ENCODE results near the gene MYH9.

The MYH9 gene

DNA sequence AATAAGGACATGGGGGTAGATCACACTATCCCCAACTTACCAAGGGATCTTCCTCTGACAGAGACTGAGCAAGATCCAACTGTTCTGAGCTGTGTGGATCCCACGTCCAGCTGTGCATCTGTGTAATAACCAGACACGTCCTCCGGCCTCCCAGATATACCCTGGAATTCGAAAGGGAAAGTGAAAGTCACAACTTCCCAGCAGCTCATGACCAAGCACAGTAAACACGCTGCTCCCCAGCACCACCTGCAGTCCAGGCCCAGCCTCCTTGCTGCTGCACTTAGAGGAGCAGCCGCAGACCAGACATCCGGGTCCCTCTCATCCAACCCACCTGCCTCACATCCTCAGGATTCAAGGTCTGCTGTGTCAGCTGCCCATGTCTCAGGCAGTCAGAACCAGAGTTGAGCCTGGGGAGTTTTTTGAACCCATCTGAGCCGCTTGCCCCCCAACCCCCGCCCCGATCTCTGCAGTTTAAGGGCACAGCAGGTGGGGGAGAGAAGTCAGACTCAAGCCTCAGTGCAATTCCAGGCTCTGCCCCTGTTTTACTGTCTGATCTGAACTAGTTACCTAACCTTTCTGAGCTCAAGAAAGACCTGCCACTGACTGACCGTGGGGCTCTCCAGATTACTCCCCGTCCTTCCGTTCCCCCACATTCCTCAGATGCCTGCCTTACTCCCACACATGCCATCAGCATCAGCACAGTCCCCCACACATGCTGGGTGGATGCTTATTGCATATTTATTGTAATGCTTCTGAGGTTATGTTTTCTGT is 148.2 kb downstream of the MYH9 start, which contains the start of gene APOL2:
TSS of gene APOL2 (minus strand) at position 127 of the 771 bp plus-strand sequence. CDS start 6,365 bp downstream, outside the sequence.
- peak; percentile 73 for DNase-seq

DNA sequence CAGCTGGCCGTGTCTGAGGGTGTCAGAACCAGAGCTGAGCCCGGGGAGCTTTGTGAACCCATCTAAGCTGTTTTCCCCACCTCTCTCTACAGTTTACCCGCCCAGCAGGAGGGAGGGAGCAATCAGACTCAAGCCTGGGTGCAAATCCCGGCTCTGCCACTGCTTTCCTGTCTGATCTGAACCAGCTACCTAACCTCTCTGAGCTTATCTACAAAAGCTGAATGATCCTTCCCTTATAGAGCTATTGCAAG is 148.7 kb downstream of the MYH9 start:
- DNase-seq: no peak

DNA sequence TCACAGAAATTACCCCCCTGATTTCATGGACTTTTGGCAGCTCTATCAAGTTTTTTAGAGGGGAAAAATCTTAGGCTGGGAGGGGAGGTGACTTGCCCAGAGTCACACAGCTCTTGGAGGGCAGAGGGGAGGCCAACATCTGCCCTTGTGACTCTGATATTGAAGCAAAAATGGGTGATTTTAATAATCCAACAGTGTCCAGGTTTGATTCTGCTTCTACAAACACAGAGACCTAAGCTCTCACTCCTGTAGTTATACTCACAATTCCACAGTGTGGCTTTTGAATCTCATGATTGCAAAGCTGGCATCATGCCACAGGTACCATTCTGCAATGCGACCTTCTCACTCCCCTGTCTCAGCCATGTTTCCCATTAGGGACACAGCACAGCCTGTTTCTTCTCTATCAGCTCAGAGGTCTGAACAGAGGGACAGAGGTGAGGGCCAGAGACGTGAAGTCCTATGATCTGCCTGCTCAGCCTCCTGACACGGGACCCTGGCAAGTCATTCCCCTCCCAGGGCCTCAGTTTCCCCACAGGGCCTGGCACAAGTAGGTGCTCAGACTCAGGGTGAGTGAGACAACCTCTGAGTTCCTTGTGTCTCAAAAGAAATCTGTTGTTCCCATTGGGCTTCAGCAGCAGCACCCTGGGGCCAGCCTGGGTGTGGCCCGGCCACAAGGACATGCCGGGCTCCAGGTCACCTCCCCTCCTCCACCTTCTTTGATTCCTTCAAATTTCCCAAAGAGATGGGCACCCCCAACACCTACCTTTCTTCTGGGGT is 149.2 kb downstream of the MYH9 start:
- DNase-seq: no peak

DNA sequence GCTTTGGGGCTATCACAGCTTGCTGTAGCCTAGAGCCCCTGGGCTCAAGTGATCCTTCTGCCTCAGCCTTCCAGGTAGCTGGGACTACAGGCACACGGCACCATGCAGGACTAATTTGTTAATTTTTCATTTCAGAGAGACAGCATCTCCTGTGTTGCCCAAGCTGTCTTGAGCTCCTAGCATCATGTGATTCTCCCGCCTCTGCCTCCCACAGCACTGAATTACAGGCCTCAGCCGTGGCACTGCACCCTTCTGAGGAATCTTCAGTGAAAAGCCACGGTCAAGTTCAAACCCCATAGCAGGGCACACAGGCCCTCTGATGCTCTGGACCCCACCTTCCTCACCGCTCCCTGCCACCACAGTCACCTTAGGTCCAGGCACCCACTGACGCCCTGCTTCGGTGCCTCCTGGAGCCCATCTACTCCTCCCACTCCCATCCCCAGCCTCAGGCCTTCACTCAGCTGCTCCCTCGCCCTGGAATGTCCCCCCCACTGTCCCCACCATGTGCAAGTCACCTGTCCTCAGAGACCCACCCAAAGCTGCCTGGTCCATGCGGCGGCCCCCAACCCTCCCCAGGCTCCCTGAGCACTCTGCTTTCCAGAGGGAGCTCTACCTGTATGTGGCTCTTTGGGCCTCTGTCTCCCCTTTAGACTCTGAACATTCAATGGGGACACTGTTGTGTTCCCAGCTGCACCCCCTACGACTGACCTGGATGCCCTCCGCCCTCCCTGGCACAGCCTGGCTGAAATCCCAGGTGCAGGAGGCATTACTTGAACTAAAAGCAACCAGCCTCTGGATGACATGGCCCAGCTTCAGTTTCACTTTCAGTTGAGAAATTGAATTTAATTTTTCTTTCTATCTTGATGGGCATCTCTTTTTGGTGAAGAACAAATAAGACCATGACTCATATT is 150.1 kb downstream of the MYH9 start:
- no peak for DNase-seq

DNA sequence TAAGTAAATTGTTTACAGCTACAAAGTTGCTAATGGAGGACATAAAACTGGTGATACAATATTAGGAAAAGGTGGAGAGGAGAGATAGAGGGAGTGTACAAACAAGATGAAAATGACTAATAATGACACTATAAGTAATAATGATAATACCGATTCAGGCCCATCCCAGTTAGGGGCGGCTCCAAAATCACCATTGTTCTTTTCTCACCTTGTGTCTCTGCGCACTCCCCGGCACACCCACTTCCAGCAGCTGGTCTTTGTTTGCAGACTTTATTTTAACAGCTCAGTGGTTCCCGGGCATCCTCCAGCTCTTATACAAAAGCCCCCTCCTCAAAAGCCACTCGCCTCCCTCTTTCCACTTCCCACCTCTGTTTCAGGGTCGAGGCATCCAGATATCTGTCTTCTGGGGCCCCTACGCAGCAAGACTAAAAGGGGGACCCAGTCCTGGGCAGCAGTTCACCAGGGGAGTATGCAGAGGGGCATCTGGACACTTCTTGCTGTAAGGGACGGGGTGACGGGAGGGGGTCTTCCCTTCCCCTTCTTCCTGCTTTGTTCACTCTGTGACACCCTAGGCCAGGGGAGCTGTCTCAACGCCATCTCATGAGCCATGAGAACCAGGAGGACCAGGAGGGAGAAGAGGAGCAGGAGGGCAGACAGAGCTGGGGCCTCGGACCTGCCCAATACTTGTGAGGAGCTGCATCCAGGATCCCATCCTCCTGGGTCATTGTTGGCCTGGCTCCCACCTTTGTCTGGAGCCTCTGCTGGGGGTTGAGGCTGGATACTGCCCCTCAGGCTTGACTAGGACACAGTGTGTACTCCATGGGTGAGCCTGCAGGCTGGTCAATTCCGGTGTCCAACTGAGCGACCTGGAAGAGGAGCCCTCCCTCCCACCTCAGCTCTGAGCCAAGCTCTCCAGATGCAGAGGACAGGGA is 151.1 kb downstream of the MYH9 start:
- DNase-seq: no peak

DNA sequence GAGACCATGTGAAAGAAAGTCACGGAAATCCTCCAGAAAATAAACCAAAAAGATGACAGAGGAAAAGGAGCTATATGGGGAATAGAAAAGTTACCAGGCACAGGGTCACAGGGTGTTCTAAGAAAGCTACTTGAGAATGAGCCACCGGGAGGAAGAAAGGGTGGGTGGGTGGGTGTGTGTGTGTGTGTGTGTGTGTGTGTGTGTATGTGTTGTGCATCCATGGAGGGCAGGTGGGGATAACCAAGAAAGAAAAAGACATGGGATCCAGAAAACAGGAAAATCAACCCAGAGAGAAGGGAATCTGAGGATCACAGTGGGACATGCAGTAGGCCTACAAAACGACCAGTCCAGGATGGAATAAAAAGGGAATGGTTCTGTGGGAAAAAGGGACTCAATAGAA is 152.2 kb downstream of the MYH9 start:
- no peak for DNase-seq

DNA sequence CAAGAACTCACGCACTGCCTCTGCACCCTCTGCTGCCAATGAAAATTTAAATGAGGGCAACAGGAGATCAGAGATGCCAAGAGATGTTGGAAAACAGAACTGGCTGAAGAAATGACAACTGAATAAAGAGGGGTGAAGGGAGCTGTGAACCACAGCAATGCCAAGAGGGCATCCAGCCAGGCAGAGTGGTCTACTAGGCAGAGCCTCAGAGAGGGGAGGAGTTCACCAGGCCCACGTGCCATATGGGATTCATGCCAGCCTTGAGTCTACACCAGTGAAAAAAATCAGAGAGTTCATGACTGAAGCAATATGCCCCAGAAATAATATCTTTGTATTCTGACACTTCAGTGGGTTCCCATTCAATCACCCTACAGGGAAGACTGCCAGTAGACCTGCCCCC is 152.8 kb downstream of the MYH9 start:
- DNase-seq: no peak

DNA sequence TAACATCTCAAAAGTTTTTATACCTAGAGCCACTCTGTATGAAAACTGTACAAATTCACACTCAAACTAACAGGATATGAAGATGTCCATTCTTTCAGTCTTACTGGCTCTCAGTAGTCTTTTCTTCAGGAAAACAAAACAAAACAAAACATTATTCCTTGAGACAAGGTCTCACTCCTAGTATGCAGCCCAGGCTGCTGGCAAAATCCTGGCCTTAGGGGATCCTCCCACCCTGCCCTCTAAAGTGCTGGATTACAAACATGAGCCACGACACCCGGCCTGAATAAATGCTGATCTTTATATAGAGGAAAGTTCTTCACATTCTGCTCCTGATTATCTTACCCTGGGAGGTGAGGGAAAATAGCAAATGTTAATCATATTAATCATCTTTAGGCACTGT is 153.6 kb downstream of the MYH9 start:
- DNase-seq: no peak

DNA sequence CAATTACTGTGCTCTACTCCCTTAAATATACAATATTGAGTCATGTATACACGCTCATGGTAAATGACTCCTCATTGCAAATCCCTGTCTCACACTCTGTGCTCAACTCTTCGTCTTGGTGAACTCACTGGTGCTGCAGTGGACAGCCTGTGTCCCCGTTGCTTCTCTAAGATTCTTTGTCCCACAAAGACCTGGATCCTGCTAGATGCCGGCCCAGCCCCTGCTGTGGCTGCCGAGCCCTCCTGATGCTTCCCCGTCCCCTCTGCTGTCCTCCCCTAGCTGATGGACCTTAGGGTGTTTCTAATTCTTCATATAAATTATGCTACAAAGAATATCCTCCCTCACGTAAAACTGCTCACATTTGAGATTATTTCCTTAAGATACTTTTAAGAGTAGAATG is 154.0 kb downstream of the MYH9 start:
- DNase-seq: no peak

DNA sequence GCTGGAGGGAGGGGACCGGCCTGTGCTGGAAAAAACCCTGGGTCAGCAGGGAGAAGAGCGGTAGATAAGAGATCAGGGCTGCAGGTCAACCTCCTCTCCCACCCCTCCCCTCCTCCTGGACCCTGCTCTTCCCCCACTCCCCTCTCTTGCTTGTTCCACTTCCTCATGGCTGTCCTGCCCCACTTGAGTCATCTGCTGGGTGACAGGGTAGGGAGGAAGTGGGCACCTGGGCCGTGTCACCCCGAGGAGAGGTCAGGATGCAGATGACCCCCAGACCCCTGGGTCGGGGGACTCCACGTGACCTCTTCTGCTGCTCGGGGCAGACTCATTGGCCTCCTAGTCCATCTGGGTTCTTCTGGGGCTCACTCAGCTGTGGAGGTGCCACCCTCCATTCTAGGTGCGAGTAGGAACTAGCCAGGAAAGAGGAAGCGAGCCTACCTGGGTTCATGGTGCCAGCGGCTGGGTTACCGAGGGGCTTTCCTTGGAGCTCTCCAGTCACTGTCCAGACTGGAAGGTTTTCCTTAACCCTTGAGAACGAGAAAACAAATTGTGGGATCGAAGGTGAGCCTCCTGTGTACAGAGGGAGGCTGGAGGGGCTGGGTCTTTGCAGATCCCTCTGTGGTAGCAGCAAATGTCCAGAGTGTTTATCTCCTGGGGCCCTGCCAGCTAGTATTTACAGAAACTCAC is 154.9 kb downstream of the MYH9 start:
- no peak for DNase-seq

Data from activated T-cell treated with anti-CD3 and anti-CD28 coated beads for 4 hours (primary cell).